Adipose tissue (tissue), 3 donors: ENCODE results near the gene TRPM3. TPM values are rescaled to one million over a fixed set of nuclear protein-coding genes. Genes with fewer than 3 reads are reported as not detected.

Experiments
- H3K27ac ChIP-seq: one replicate; pipeline ENCODE4 v1.5.1; 2013; ENCODE audit warnings: low read depth, low read length
- WGBS, 3 donors: extraction: QIAGEN DNeasy Blood & Tissue Kit; methylation state at CpG; one replicate each; pipeline ENCODE4 v1.1.7; 2013; 5-methylcytosine and 5-hydroxymethylcytosine counted together
- polyA plus RNA-seq, 3 donors: library from polyadenylated mRNA; stranded (reverse); fragments of 200-250 nt; gene quantifications; one replicate each; pipeline ENCODE4 v1.2.3, GENCODE V29; 2013
- donor health status: healthy with polysubstance abuse.
- donor health status: Bipolar disorder and iron deficiency.
- donor health status: healthy.

TRPM3 gene
- under 1 TPM; 0.09 to 0.22 (median 0.10) TPM for polyA plus RNA-seq

GRCh38 chr9:71121275-71122021, at the start of gene TRPM3:
TSS of gene TRPM3 (minus strand) at chr9:71121621. CDS start at chr9:71121354, 267 bp downstream.
- 1 to 3% (median 3%) methylated on average over 17 to 19 of the region's 19 CpGs for WGBS, 3 donors
- H3K27ac ChIP-seq = no peak within 1 kb of the TSS

GRCh38 chr9:71168418-71168817, 47.0 kb upstream of the TRPM3 start:
- no peak overlapping the region for H3K27ac ChIP-seq

DNA sequence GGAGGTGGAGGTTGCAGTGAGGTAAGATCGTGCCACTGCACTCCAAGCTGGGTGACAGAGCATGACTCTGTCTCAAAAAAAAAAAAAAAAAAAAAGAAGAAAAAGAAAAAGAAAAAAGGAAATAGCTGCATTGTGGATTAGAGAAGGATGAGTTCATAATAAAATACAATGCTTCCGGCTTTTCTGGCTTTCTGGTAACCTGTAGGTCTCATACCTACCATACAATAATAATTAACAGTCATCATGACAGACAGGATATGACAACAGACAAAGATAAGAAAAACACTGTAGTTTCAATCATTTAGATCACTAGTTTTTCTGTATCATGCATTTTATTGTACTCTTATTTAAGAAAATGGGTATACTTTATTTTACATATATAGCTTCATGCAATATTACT, 40.7 kb upstream of the TRPM3 start:
- WGBS, 3 donors = 70 to 86% (median 80%) methylated on average over 2 of the region's 2 CpGs
- no peak overlapping the region for H3K27ac ChIP-seq

DNA sequence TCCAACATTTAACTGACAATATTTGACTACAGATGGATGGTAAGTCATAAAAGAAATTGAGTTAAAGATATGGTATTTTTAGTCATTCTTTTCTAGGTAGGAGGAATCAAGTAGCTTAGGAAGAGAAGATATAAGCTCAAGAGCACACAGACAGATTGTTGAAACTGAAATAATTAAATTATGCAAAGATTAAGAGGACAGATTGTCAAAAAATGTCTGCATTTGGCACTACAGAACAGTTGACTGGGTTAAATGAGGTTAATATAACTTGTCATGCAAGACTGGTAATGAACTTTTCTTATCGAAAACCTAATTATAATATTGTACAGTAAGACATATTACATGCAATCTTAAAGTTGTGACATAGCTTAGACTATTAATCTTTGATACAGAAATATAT, 36.3 kb upstream of the TRPM3 start:
- no peak overlapping the region for H3K27ac ChIP-seq
- WGBS, 3 donors = 72 to 81% (median 79%) methylated on average over 1 of the region's 1 CpG

DNA sequence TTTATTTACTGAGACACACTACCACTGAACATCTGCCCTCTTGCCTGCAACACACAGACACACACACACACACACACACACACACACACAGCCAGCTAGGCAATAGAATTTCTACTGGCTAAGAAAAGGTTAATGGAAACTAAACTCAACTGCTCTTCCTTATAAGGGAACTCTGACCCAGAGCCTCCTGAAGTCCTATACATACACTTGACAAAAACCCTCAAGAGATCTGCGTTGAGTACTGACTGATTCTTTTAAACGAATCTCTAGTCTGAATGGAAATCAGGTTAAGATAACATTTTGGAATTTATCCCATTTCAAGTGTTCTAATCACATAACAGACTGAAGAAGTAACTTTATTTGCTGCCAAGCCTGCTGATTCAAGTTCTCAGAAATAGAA, 25.9 kb upstream of the TRPM3 start:
- WGBS, 3 donors = 31 to 35% (median 35%) methylated on average over 2 of the region's 2 CpGs
- H3K27ac ChIP-seq = no peak overlapping the region

DNA sequence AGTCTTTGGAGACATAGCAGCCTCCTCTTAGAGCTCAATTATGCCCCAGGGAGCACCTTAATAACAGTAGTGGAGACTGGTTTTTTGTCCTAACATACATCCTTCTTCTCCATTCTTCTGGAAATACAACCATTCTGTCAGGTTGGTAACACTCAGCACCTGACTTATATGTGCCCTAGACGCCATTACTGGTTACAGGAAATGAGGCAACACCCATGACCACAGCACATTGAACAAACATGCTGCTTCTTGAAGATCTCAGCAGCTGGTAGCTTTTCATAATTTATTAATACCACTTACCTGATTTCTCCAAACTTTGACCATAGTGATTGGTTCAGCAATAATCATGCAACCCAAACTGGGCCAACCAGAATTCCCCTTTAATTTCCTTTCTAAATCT, 25.1 kb upstream of the TRPM3 start:
- H3K27ac ChIP-seq = no peak overlapping the region
- WGBS, 3 donors = 43 to 47% (median 43%) methylated on average over 1 of the region's 1 CpG

DNA sequence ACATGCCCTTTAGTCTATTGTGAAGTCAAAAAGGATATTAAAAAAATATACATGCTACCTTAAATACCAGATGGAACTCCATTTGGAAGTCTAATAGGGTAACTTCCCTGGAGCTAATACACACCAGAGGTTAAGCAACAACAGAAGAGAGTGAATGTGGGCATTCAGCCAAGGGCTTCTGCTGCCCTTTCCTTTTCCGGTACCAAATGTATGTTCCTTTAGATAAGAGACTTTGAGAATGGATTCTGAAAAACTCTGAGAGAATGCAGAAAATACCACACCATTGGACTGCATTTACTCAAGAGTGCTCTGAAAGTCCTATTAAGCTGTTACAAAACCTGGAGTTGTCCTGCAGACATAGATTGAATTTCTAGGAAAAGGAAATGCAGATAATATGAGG, 23.8 kb upstream of the TRPM3 start:
- 2 to 18% (median 15%) methylated on average over 1 of the region's 1 CpG for WGBS, 3 donors
- H3K27ac ChIP-seq = no peak overlapping the region

DNA sequence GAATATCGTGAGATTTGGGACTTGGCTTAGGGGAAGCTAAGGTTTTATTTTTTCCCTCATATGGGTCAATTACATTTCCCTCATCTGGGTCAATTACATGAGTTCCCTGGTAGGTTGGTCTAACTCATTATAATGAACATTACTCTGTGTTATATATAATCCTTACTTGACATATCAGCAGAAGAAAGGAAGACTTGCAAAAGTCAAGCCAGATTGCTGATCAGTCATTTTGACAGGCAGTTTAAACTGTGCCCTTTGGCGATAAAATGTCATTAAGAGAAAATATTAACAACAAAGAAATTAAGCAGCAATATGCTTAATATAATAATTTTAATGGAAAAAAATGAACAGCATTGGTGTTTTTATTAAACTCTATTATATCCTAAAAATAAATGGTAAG, 23.1 kb upstream of the TRPM3 start:
- WGBS, 3 donors = 50 to 68% (median 64%) methylated on average over 2 of the region's 2 CpGs
- H3K27ac ChIP-seq = no peak overlapping the region

- no peak overlapping the region for H3K27ac ChIP-seq
These were observed 15.3 kb upstream of the TRPM3 start for GRCh38 chr9:71136696-71137095.

GRCh38 chr9:71131145-71131544, 9.7 kb upstream of the TRPM3 start:
- H3K27ac ChIP-seq = no peak overlapping the region
- WGBS, 3 donors = 36 to 66% (median 63%) methylated on average over 3 of the region's 3 CpGs

More at GRCh38 chr9:71136696-71137095, 15.3 kb upstream of the TRPM3 start:
- WGBS, 3 donors = 71 to 76% (median 72%) methylated on average over 6 of the region's 6 CpGs

GRCh38 chr9:71130521-71130920, 9.1 kb upstream of the TRPM3 start:
- H3K27ac ChIP-seq = no peak overlapping the region
- WGBS, 3 donors = 93 to 98% (median 93%) methylated on average over 4 of the region's 4 CpGs

DNA sequence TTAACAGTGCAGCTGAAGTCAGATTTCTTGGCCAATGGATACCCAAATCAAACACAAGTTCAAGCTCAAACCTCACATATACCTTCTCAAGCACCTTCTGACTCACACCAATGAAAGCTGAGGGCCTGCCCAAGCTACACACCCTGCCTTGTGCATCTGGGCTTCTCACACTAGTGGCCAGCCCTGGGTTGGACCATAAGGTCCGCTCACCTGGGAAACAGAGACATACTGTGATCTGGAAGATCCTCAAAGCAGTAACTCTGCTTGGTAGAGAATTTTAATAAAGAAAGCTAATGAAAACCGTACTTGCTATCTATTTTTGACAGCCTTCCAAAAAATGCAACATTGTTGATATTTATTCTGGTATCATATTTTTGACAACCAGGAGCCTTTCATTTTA, 7.4 kb upstream of the TRPM3 start:
- WGBS, 3 donors = 73 to 83% (median 78%) methylated on average over 2 of the region's 2 CpGs
- no peak overlapping the region for H3K27ac ChIP-seq

- WGBS, 3 donors = 92 to 100% (median 94%) methylated on average over 2 of the region's 2 CpGs
These were observed 5.9 kb upstream of the TRPM3 start for GRCh38 chr9:71127301-71127700.

DNA sequence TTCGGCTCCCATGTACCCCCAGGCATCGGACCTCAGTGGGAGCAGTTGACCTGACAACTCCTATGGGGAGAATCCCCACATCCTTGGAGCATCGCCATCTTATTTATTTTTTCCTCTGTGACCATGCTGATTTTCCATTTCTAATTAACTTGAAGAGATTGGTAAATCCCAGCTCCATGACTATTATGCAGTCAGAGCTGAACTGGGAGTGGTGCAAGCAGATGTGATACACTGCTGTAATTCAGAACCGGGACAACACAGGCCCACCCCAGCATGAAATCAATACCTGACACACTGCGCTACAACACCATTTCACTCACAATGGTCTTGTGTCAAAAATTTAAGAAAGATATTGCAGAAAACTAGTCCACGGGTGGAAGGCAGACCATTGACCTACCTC, 1.0 kb upstream of the TRPM3 start:
- no peak overlapping the region for H3K27ac ChIP-seq
- WGBS, 3 donors = 60 to 80% (median 74%) methylated on average over 6 of the region's 6 CpGs

More at GRCh38 chr9:71127301-71127700, 5.9 kb upstream of the TRPM3 start:
- H3K27ac ChIP-seq = no peak overlapping the region

DNA sequence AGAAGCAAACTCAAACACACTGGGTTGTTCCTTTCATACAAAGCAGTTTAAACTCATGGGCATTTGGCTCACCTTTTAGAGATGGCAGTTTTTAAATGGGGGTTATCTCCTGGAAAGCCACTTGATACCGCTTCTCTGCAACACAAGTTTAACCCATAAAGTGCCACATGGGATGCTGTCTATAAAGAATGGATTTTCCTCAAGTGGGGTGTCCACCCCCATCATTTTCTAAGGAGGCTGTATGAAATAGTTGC, 528 bp upstream of the TRPM3 start:
- no peak overlapping the region for H3K27ac ChIP-seq
- 10 to 26% (median 23%) methylated on average over 1 of the region's 1 CpG for WGBS, 3 donors

DNA sequence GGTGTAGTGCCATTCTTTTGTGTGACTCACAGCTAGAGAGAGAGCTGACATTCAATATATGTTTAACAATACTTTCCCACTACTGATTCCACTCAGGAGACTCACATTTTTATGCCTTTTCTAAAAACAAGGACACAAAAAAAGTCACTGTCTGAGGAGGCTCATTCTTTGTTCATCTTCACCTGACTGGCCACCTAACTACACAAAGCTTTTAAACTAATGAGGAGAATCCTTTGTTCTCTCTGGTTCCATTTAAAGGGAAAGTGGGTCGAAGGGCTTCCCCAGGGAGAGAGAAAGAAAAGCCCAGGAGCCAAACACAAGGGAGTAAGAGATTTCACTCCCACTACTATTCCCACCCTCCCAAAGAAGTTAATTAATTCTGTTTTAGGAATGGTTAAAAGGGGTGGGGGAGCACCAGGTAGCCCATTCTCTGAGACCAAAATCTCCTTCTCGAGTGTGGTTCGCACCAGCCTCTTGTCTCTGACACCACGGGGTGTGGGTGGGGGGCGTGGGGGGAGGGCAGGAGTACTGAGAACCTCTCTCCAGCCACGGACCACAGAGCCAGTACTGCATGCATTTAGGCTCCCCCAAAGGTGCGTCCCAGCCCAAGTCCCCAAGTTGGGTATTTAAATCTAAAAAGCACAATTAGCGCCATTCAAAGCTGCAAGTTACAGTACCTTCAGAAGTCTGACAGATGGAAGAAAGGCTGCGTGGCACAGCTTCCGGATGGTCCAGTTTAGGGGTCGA, 747 bp downstream of the TRPM3 start:
- whole genome bisulfite sequencing, 3 donors = 16 to 35% (median 27%) methylated on average over 11 of the region's 11 CpGs
- H3K27ac ChIP-seq = no peak overlapping the region

- WGBS, 3 donors = 64 to 81% (median 65%) methylated on average over 2 of the region's 2 CpGs
- H3K27ac ChIP-seq = no peak overlapping the region
These were observed 1.7 kb downstream of the TRPM3 start for GRCh38 chr9:71119746-71120145.

- 51 to 61% (median 53%) methylated on average over 2 of the region's 2 CpGs for WGBS, 3 donors
- H3K27ac ChIP-seq = no peak overlapping the region
These were observed 3.1 kb downstream of the TRPM3 start for GRCh38 chr9:71118324-71118723.

DNA sequence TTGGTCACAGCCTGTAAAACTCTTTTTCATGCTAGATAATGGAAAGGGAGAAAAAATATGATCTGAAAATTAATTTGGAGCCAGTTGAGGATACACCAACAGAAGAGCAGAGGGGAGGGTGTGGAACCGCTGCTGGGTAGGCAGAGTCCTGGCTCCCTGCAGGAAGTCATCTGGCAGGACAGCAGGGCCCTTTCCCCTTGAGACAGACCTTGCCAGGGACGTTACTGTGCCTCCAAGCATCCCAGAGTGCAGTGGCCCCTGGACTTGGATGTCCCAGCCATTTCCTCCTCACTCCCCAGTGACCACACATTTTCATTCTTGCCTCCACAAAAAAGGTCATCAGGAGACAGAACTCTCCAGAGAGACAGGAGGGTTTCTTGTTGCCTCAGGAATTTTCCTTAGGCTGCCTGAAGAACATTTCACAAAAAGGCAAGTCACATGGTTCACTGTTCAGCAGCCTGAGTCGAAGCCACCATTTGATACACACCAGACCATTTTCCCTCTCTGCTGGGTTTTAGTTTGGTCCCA, 5.9 kb downstream of the TRPM3 start:
- no peak overlapping the region for H3K27ac ChIP-seq
- 54 to 61% (median 58%) methylated on average over 3 of the region's 3 CpGs for WGBS, 3 donors

DNA sequence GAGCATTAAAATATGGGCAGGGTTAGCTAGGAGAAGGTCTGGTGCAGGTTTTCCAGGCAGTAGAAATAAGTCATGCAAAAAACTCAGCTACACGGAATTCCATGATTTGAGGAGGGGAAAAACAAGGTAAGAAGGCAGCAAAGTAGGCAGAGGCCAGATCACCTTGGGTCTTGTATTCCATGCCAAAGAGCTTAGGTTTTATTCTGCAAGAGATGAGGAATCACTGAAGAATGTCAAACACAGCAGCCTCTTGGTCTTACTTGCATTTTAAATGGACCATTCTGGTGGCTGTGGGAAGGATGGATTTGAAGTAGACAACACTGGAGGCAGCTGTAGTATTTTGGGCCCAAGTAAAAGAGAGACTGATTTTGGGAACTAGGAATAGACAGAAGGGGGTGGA, 8.6 kb downstream of the TRPM3 start:
- WGBS, 3 donors = 73 to 82% (median 78%) methylated on average over 1 of the region's 1 CpG
- H3K27ac ChIP-seq = no peak overlapping the region
